Astrocyte (in vitro differentiated cells and primary cell): ENCODE data around the gene HEXIM1. TPM values are rescaled to one million over a fixed set of nuclear protein-coding genes. Genes with fewer than 3 reads are reported as not detected.

Experiments used
- DNase-seq: peaks from one replicate; pipeline ENCODE4 v3.0.0-alpha.2; 2010; ENCODE audit warnings: low read depth
- FAIRE-seq: peaks from 2 replicates; lab custom pipeline; 2011; peaks lifted over from hg19 to GRCh38; lab: Jason Lieb, UNC
- H2AFZ ChIP-seq: 2 replicates; pipeline ENCODE4 v1.6.0; 2012; ENCODE audit warnings: low read depth, low read length, inconsistent platforms
- H3K27ac ChIP-seq: 2 replicates; pipeline ENCODE4 v1.5.1; 2011; ENCODE audit warnings: low read depth, low read length, inconsistent platforms
- H3K27me3 ChIP-seq: 2 replicates; pipeline ENCODE4 v1.6.0; 2011; ENCODE audit warnings: low read length, inconsistent platforms; ENCODE audit not compliant: insufficient read depth
- H3K36me3 ChIP-seq: 2 replicates; pipeline ENCODE4 v1.5.1; 2011; ENCODE audit warnings: low read length, inconsistent platforms; ENCODE audit not compliant: insufficient read depth
- H3K4me1 ChIP-seq: 2 replicates; pipeline ENCODE4 v1.5.1; 2011; ENCODE audit warnings: low read length, inconsistent platforms; ENCODE audit not compliant: insufficient read depth
- H3K4me2 ChIP-seq: 2 replicates; pipeline ENCODE4 v1.6.0; 2012; ENCODE audit warnings: low read length, inconsistent platforms
- H3K4me3 ChIP-seq: 2 replicates; pipeline ENCODE4 v1.5.1; 2011; ENCODE audit warnings: low read depth, mild to moderate bottlenecking, low read length, inconsistent platforms; ENCODE audit not compliant: insufficient read depth
- H3K79me2 ChIP-seq: 2 replicates; pipeline ENCODE4 v1.6.0; 2012; ENCODE audit warnings: mild to moderate bottlenecking, low read length, inconsistent platforms; ENCODE audit not compliant: insufficient read depth
- H3K9ac ChIP-seq: 2 replicates; pipeline ENCODE4 v1.6.0; 2012; ENCODE audit warnings: mild to moderate bottlenecking, low read length, inconsistent platforms
- H3K9me3 ChIP-seq: 2 replicates; pipeline ENCODE4 v1.5.1; 2012; ENCODE audit warnings: low read depth, mild to moderate bottlenecking, low read length, inconsistent platforms; ENCODE audit not compliant: insufficient read depth
- H4K20me1 ChIP-seq: 2 replicates; pipeline ENCODE4 v1.6.0; 2012; ENCODE audit warnings: low read length, inconsistent platforms; ENCODE audit not compliant: insufficient read depth
- H3K27ac Mint-ChIP-seq: one replicate; pipeline ENCODE4 v1.8.0; 2021; ENCODE audit warnings: mild to moderate bottlenecking, mixed read lengths; ENCODE audit not compliant: unreplicated experiment
- H3K27me3 Mint-ChIP-seq: one replicate; pipeline ENCODE4 v1.8.0; 2021; ENCODE audit warnings: low read depth, mixed read lengths; ENCODE audit not compliant: unreplicated experiment
- H3K36me3 Mint-ChIP-seq: one replicate; pipeline ENCODE4 v1.8.0; 2021; ENCODE audit warnings: low read depth, mixed read lengths; ENCODE audit not compliant: unreplicated experiment
- H3K4me1 Mint-ChIP-seq: one replicate; pipeline ENCODE4 v1.8.0; 2021; ENCODE audit warnings: low read depth, mixed read lengths; ENCODE audit not compliant: unreplicated experiment
- H3K4me3 Mint-ChIP-seq: one replicate; pipeline ENCODE4 v1.8.0; 2021; ENCODE audit warnings: mild to moderate bottlenecking, moderate library complexity, mixed read lengths; ENCODE audit not compliant: unreplicated experiment
- H3K9me3 Mint-ChIP-seq: one replicate; pipeline ENCODE4 v1.8.0; 2021; ENCODE audit warnings: mild to moderate bottlenecking, mixed read lengths; ENCODE audit not compliant: unreplicated experiment
- CTCF ChIP-seq: IDR thresholded peaks from 2 replicates; pipeline ENCODE4 v1.5.1; 2011; ENCODE audit warnings: low read depth, mild to moderate bottlenecking, inconsistent platforms, low read length, moderate library complexity; ENCODE audit not compliant: insufficient read depth
- EZH2 ChIP-seq: IDR thresholded peaks from 2 replicates; pipeline ENCODE4 v1.6.1; 2012; ENCODE audit warnings: mild to moderate bottlenecking, low read length, inconsistent platforms; ENCODE audit not compliant: insufficient read depth
- total RNA-seq: library from RNA; stranded (reverse); gene quantifications from 2 replicates; pipeline ENCODE4 v1.2.1, GENCODE V29; 2021

Gene HEXIM1
- total RNA-seq, 1 donor from 2014 or later: 44.5 TPM

DNA sequence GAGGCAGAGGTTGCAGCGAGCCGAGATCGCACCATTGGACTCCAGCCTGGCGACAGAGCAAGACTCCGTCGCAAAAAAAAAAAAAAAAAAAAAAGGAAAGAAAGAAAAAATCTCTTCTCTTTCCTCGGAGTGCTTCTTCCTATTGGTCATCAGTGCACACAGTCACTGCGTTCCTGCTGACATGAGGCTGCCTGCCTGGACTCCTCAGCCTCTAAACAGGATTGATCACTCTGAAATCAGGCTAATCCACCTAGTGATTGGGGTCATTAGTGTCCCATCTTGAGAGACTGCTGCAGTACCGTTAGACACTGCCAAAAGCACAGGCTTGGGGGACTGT lies 46.8 kb upstream of the HEXIM1 start:
- Histone ChIP-seq H3K27me3 (no peaks in the 10 kb centered on the region), H3K27ac (no peak overlapping the region), H4K20me1 (peaks cover 30% of the 10 kb centered on the region), H3K36me3 (peaks cover 63% of the 10 kb centered on the region), H3K9me3 (no peaks in the 10 kb centered on the region), H3K9ac (no peak overlapping the region), H2AFZ (no peak overlapping the region), H3K79me2 (no peaks in the 10 kb centered on the region), H3K4me2 (no peak overlapping the region), H3K4me3 (no peak overlapping the region), H3K4me1 (no peaks in the 10 kb centered on the region)
- Mint-ChIP-seq H3K36me3 (peaks cover 28% of the 10 kb centered on the region), H3K9me3 (no peaks in the 10 kb centered on the region), H3K27ac (peak overlapping the region; percentile 75), H3K4me1 (peaks cover 23% of the 10 kb centered on the region), H3K27me3 (no peaks in the 10 kb centered on the region), H3K4me3 (no peak overlapping the region)
- FAIRE-seq (no peak), DNase-seq (no peak)
- TF ChIP-seq EZH2: no peak

GRCh38 chr17:45101883-45102811 lies 46.1 kb upstream of the HEXIM1 start:
- Histone ChIP-seq H4K20me1 (peaks cover 34% of the 10 kb centered on the region), H3K27ac (no peak overlapping the region), H3K27me3 (no peaks in the 10 kb centered on the region), H3K4me2 (no peak overlapping the region), H3K4me3 (no peak overlapping the region), H3K9me3 (no peaks in the 10 kb centered on the region), H3K79me2 (no peaks in the 10 kb centered on the region), H2AFZ (no peak overlapping the region), H3K36me3 (peaks cover 57% of the 10 kb centered on the region), H3K4me1 (no peaks in the 10 kb centered on the region), H3K9ac (no peak overlapping the region)
- Mint-ChIP-seq H3K4me1 (peaks cover 24% of the 10 kb centered on the region), H3K9me3 (no peaks in the 10 kb centered on the region), H3K36me3 (peaks cover 31% of the 10 kb centered on the region), H3K27me3 (no peaks in the 10 kb centered on the region), H3K4me3 (peak overlapping the region; percentile 12), H3K27ac (peak overlapping the region; percentile 75)
- FAIRE-seq (no peak), DNase-seq (no peak)
- no peak for TF ChIP-seq EZH2
- TF ChIP-seq CTCF: no peak

DNA sequence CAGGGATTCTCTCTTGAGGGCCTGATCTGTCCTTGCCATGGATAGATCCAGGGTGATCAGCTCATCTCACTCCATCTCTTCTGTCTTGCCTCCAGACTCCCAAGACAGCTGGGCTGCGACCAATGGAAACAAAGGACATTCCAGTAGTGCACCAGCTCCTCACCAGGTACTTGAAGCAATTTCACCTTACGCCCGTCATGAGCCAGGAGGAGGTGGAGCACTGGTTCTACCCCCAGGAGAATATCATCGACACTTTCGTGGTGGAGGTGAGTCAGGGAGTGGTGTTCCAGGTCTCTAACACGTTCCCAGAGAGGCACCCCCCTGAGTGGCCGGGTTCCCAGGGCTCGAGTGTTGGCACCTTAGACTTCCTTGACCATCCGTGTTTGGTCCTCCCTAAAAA lies 45.4 kb upstream of the HEXIM1 start:
- no peak overlapping the region for H3K9ac ChIP-seq
- FAIRE-seq (no peak), DNase-seq (no peak)
- no peaks in the 10 kb centered on the region for H3K4me1 ChIP-seq
- peak overlapping the region; percentile 22 for H3K4me3 Mint-ChIP-seq
- H3K79me2 ChIP-seq: no peaks in the 10 kb centered on the region
- no peak overlapping the region for H3K27ac ChIP-seq
- H3K36me3 ChIP-seq: peaks cover 50% of the 10 kb centered on the region
- no peaks in the 10 kb centered on the region for H3K9me3 Mint-ChIP-seq
- H3K4me3 ChIP-seq: no peak overlapping the region
- peaks cover 42% of the 10 kb centered on the region for H4K20me1 ChIP-seq
- H3K27ac Mint-ChIP-seq: peak overlapping the region; percentile 75
- no peak for TF ChIP-seq EZH2
- TF ChIP-seq CTCF: no peak
- peaks cover 24% of the 10 kb centered on the region for H3K4me1 Mint-ChIP-seq
- no peaks in the 10 kb centered on the region for H3K27me3 Mint-ChIP-seq
- H3K36me3 Mint-ChIP-seq: peaks cover 30% of the 10 kb centered on the region
- no peaks in the 10 kb centered on the region for H3K9me3 ChIP-seq
- no peaks in the 10 kb centered on the region for H3K27me3 ChIP-seq
- H3K4me2 ChIP-seq: no peak overlapping the region
- no peak overlapping the region for H2AFZ ChIP-seq
